WTC11 (cell line): Measurements from ENCODE around the gene AK9. TPM values are rescaled to one million over a fixed set of nuclear protein-coding genes. Genes with fewer than 3 reads are reported as not detected.

Source experiments
- ATAC-seq: fragments of 200-7000 bp; cut with Tn5 transposase; 2 replicates; pipeline ENCODE4 v1.10.0; 2021; ENCODE audit warnings: mild to moderate bottlenecking, moderate library complexity
- CTCF ChIA-PET: fragments of 300-600 bp; sonication (Branson Sonifier 250); formaldehyde crosslinking; loops from one replicate; lab custom pipeline; 2021; ENCODE audit warnings: antibody characterized with exemption; lab: Charles Lee
- POLR2A ChIA-PET: fragments of 350-600 bp; sonication (Branson Sonifier 250); formaldehyde crosslinking; loops from one replicate; lab custom pipeline; 2021; ENCODE audit warnings: antibody characterized with exemption; lab: Charles Lee
- DNase-seq: peaks from one replicate; pipeline ENCODE4 v3.0.0; 2021; ENCODE audit warnings: low spot score
- H3K27ac Mint-ChIP-seq: 2 replicates; pipeline ENCODE4 v1.8.0; 2021; ENCODE audit warnings: mixed read lengths
- H3K27me3 Mint-ChIP-seq: 2 replicates; pipeline ENCODE4 v1.8.0; 2021; ENCODE audit warnings: low read depth, mild to moderate bottlenecking, moderate library complexity, mixed read lengths
- H3K36me3 Mint-ChIP-seq: 2 replicates; pipeline ENCODE4 v1.8.0; 2021; ENCODE audit warnings: mixed read lengths
- H3K4me1 Mint-ChIP-seq: 2 replicates; pipeline ENCODE4 v1.8.0; 2022; ENCODE audit warnings: mixed read lengths
- H3K4me3 Mint-ChIP-seq: 2 replicates; pipeline ENCODE4 v1.8.0; 2021; ENCODE audit warnings: mild to moderate bottlenecking, moderate library complexity, mixed read lengths
- H3K9me3 Mint-ChIP-seq: 2 replicates; pipeline ENCODE4 v1.8.0; 2021; ENCODE audit warnings: mixed read lengths
- ATF1 ChIP-seq: sonication (generic); formaldehyde crosslinking; IDR thresholded peaks from 2 replicates; pipeline ENCODE4 v1.8.1; 2023; ENCODE audit warnings: mild to moderate bottlenecking, moderate library complexity, missing genetic modification reagents
- CBFB ChIP-seq: sonication (generic); formaldehyde crosslinking; IDR thresholded peaks from 2 replicates; pipeline ENCODE4 v1.8.1; 2022; ENCODE audit warnings: mild to moderate bottlenecking, low read depth, missing genetic modification reagents
- FOXJ3 ChIP-seq: sonication (generic); formaldehyde crosslinking; IDR thresholded peaks from 2 replicates; pipeline ENCODE4 v1.9.0; 2021; ENCODE audit warnings: missing genetic modification reagents, mild to moderate bottlenecking, borderline replicate concordance
- JAZF1 ChIP-seq: fragments of 250-450 bp; sonication (Bioruptor Pico); IDR thresholded peaks from 2 replicates; pipeline ENCODE4 v1.9.0; 2021; ENCODE audit warnings: moderate library complexity, mild to moderate bottlenecking, inconsistent platforms
- NR3C1 ChIP-seq: sonication (generic); formaldehyde crosslinking; conservative IDR thresholded peaks from 2 replicates; pipeline ENCODE4 v1.8.1; 2023; ENCODE audit warnings: low read depth, mild to moderate bottlenecking, missing genetic modification reagents
- OVOL2 ChIP-seq: fragments of 250-450 bp; sonication (Bioruptor Pico); IDR thresholded peaks from 2 replicates; pipeline ENCODE4 v1.9.0; 2021; ENCODE audit warnings: mild to moderate bottlenecking, borderline replicate concordance
- SMAD3 ChIP-seq: sonication (generic); formaldehyde crosslinking; IDR thresholded peaks from 2 replicates; pipeline ENCODE4 v1.8.0; 2022; ENCODE audit warnings: missing genetic modification reagents, mild to moderate bottlenecking, borderline replicate concordance
- ZNF232 ChIP-seq: sonication (generic); formaldehyde crosslinking; IDR thresholded peaks from 2 replicates; pipeline ENCODE4 v1.8.0; 2022; ENCODE audit warnings: mild to moderate bottlenecking, missing genetic modification reagents
- ZNF396 ChIP-seq: fragments of 250-450 bp; sonication (Bioruptor Pico); IDR thresholded peaks from 2 replicates; pipeline ENCODE4 v1.8.0; 2021; ENCODE audit warnings: mild to moderate bottlenecking, moderate library complexity, borderline replicate concordance
- ZNF423 ChIP-seq: fragments of 250-450 bp; sonication (Bioruptor Pico); IDR thresholded peaks from 2 replicates; pipeline ENCODE4 v2.1.2; 2022; ENCODE audit warnings: mild to moderate bottlenecking, moderate library complexity
- ZNF671 ChIP-seq: fragments of 250-450 bp; sonication (Bioruptor Pico); IDR thresholded peaks from 2 replicates; pipeline ENCODE4 v1.8.0; 2021; ENCODE audit warnings: mild to moderate bottlenecking
- total RNA-seq: library from RNA; stranded (reverse); gene quantifications from 3 replicates; pipeline ENCODE4 v1.2.3, GENCODE V29; 2021
- TF ChIP-seq, protein P1 (sequence below): sonication (generic); formaldehyde crosslinking; IDR thresholded peaks from 2 replicates; pipeline ENCODE4 v1.8.1; 2023; ENCODE audit warnings: mild to moderate bottlenecking, missing genetic modification reagents, moderate library complexity
- TF ChIP-seq, protein P2 (sequence below): sonication (generic); formaldehyde crosslinking; conservative IDR thresholded peaks from 2 replicates; pipeline ENCODE4 v1.8.1; 2023; ENCODE audit warnings: mild to moderate bottlenecking, low read depth, missing genetic modification reagents, moderate library complexity
- TF ChIP-seq, protein P3 (sequence below): sonication (generic); formaldehyde crosslinking; IDR thresholded peaks from 2 replicates; pipeline ENCODE4 v1.8.0; 2023; ENCODE audit warnings: missing genetic modification reagents, mild to moderate bottlenecking, borderline replicate concordance
- TF ChIP-seq, protein P4 (sequence below): sonication (generic); formaldehyde crosslinking; IDR thresholded peaks from 2 replicates; pipeline ENCODE4 v1.8.0; 2022; ENCODE audit warnings: mild to moderate bottlenecking, missing genetic modification reagents
- TF ChIP-seq, protein P5 (sequence below): sonication (generic); formaldehyde crosslinking; IDR thresholded peaks from 2 replicates; pipeline ENCODE4 v1.8.1; 2023; ENCODE audit warnings: mild to moderate bottlenecking, moderate library complexity, missing genetic modification reagents

AK9 gene
- total RNA-seq, 1 experiment from 2014 or later, result 3.7 TPM

DNA sequence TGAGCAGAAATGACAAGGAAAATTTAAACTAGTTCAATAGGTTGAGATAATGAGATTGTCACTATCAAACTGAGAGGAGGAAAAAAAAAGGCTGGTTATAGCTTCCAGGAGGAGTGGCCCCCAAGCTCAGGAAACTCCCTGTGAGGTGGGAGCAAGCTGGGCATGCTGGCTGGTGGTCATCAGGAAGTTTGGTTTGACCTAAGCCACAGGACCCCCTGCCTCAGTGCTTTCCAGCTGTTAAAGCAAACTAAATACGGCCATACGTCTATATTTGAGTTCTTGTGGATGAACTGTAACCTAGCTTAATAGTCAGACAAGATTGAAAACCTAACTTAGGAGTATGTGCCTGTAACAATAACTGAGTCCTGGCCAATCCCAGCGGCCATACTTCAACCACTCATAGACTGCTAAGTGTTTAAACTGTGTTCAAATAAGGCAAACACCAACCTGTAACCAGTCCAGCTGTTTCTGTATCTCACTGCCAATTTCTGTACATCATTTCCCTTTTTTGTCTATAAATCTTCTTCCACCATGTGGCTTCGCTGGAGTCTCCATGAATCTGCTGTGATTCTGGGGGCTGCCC lies 183.4 kb downstream of the AK9 start:
- ChIA-PET POLR2A (no interaction called here), CTCF (interaction anchor here (1.3 to 1.7 kb wide), 4 partner anchors 16 to 532 kb away, joined by 3 to 6 read pairs (median 4); no protein-coding TSS in a partner anchor)
- Mint-ChIP-seq H3K9me3 (peaks cover 35% of the 10 kb centered on the region), H3K36me3 (peaks cover 31% of the 10 kb centered on the region), H3K27me3 (no peaks in the 10 kb centered on the region; the same call in 1 of the 2 replicates), H3K4me3 (no peak overlapping the region; the same call in 1 of the 2 replicates), H3K4me1 (peaks cover 44% of the 10 kb centered on the region), H3K27ac (peak overlapping the region; percentile 89; the same call in 1 of the 2 replicates)
- ATAC-seq (no peak), DNase-seq (no peak)
- no peak for TF ChIP-seq ATF1 (CRISPR knock-in tag)
- TF ChIP-seq ZNF423 (CRISPR knock-in tag), result no peak
- TF ChIP-seq CBFB, result no peak
- no peak for TF ChIP-seq ZNF396 (CRISPR knock-in tag)
- TF ChIP-seq NR3C1 (CRISPR knock-in tag), result no peak
- TF ChIP-seq, protein P1, sequence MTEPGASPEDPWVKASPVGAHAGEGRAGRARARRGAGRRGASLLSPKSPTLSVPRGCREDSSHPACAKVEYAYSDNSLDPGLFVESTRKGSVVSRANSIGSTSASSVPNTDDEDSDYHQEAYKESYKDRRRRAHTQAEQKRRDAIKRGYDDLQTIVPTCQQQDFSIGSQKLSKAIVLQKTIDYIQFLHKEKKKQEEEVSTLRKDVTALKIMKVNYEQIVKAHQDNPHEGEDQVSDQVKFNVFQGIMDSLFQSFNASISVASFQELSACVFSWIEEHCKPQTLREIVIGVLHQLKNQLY (CRISPR knock-in tag), result no peak
- TF ChIP-seq ZNF232 (CRISPR knock-in tag), result no peak
- TF ChIP-seq SMAD3 (CRISPR knock-in tag), result no peak
- no peak for TF ChIP-seq FOXJ3 (CRISPR knock-in tag)
- TF ChIP-seq, protein P2, sequence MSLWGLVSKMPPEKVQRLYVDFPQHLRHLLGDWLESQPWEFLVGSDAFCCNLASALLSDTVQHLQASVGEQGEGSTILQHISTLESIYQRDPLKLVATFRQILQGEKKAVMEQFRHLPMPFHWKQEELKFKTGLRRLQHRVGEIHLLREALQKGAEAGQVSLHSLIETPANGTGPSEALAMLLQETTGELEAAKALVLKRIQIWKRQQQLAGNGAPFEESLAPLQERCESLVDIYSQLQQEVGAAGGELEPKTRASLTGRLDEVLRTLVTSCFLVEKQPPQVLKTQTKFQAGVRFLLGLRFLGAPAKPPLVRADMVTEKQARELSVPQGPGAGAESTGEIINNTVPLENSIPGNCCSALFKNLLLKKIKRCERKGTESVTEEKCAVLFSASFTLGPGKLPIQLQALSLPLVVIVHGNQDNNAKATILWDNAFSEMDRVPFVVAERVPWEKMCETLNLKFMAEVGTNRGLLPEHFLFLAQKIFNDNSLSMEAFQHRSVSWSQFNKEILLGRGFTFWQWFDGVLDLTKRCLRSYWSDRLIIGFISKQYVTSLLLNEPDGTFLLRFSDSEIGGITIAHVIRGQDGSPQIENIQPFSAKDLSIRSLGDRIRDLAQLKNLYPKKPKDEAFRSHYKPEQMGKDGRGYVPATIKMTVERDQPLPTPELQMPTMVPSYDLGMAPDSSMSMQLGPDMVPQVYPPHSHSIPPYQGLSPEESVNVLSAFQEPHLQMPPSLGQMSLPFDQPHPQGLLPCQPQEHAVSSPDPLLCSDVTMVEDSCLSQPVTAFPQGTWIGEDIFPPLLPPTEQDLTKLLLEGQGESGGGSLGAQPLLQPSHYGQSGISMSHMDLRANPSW (CRISPR knock-in tag), result no peak
- TF ChIP-seq, protein P3, sequence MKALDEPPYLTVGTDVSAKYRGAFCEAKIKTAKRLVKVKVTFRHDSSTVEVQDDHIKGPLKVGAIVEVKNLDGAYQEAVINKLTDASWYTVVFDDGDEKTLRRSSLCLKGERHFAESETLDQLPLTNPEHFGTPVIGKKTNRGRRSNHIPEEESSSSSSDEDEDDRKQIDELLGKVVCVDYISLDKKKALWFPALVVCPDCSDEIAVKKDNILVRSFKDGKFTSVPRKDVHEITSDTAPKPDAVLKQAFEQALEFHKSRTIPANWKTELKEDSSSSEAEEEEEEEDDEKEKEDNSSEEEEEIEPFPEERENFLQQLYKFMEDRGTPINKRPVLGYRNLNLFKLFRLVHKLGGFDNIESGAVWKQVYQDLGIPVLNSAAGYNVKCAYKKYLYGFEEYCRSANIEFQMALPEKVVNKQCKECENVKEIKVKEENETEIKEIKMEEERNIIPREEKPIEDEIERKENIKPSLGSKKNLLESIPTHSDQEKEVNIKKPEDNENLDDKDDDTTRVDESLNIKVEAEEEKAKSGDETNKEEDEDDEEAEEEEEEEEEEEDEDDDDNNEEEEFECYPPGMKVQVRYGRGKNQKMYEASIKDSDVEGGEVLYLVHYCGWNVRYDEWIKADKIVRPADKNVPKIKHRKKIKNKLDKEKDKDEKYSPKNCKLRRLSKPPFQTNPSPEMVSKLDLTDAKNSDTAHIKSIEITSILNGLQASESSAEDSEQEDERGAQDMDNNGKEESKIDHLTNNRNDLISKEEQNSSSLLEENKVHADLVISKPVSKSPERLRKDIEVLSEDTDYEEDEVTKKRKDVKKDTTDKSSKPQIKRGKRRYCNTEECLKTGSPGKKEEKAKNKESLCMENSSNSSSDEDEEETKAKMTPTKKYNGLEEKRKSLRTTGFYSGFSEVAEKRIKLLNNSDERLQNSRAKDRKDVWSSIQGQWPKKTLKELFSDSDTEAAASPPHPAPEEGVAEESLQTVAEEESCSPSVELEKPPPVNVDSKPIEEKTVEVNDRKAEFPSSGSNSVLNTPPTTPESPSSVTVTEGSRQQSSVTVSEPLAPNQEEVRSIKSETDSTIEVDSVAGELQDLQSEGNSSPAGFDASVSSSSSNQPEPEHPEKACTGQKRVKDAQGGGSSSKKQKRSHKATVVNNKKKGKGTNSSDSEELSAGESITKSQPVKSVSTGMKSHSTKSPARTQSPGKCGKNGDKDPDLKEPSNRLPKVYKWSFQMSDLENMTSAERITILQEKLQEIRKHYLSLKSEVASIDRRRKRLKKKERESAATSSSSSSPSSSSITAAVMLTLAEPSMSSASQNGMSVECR (CRISPR knock-in tag), result no peak
- no peak for TF ChIP-seq ZNF671 (CRISPR knock-in tag)
- TF ChIP-seq OVOL2 (CRISPR knock-in tag), result no peak
- no peak for TF ChIP-seq JAZF1
- TF ChIP-seq, protein P4, sequence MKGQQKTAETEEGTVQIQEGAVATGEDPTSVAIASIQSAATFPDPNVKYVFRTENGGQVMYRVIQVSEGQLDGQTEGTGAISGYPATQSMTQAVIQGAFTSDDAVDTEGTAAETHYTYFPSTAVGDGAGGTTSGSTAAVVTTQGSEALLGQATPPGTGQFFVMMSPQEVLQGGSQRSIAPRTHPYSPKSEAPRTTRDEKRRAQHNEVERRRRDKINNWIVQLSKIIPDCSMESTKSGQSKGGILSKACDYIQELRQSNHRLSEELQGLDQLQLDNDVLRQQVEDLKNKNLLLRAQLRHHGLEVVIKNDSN (CRISPR knock-in tag), result no peak
- TF ChIP-seq, protein P5, sequence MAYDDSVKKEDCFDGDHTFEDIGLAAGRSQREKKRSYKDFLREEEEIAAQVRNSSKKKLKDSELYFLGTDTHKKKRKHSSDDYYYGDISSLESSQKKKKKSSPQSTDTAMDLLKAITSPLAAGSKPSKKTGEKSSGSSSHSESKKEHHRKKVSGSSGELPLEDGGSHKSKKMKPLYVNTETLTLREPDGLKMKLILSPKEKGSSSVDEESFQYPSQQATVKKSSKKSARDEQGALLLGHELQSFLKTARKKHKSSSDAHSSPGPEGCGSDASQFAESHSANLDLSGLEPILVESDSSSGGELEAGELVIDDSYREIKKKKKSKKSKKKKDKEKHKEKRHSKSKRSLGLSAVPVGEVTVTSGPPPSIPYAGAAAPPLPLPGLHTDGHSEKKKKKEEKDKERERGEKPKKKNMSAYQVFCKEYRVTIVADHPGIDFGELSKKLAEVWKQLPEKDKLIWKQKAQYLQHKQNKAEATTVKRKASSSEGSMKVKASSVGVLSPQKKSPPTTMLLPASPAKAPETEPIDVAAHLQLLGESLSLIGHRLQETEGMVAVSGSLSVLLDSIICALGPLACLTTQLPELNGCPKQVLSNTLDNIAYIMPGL (CRISPR knock-in tag), result no peak
